ENCODE measurements around the gene PLAU. TPM values are rescaled to one million over a fixed set of nuclear protein-coding genes. Genes with fewer than 3 reads are reported as not detected.
"Not testable (repeated sequence)": the region's sequence is repeated elsewhere in the genome, so short reads cannot be mapped to it uniquely, and the experiment has no call there.

Gene PLAU
- total and polyA plus RNA-seq, 2 of the 4 experiments (the other 2 are of a cell fraction), result 123 to 283 TPM

DNA sequence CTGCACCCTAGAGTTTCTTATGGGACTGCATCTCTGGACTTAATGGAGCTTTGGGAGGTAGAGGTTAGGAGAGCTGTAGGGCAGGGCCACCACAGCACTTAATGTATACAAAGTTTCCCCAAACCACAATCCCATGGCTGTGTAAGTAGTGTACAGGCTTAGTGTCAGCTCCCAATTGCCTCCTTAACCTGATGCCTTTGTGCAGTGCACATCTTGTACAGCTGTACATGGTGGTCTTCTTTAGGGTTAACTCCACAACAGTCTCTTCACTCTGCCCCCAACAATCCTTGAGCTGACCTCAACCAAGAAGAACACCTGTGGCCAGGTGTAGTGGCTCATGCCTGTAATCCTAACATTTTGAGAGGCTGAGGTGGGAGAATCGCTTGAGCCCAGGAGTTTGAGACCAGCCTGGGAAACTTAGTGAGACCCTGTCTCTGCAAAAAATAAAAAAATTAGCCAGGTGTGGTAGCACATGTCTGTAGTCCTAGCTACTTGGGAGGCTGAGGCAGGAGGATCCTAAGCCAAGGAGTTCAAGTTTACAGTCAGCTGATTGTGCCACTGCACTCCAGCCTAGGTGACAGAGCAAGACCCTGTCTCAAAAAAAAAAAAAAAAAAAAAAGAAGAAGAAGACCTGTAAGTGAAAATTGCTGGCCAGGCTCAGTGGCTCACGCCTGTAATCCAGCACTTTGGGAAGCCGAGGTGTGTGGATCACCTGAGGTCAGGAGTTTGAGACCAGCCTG, 6.8 kb downstream of the PLAU start:
- Histone ChIP-seq H2BK120ac (ENCODE audit: low read depth, low read length) (no peak overlapping the region), H3K9me1 (ENCODE audit: insufficient read depth, low read length) (peaks cover 18% of the 10 kb centered on the region), H3K23ac (ENCODE audit: low read depth, low read length) (no peak overlapping the region), H3K27ac (ENCODE audit: insufficient read depth, low read length) (no peak overlapping the region), H4K8ac (ENCODE audit: low read depth in 2 of 2, low read length in 2 of 2) (no peak overlapping the region), H3K56ac (ENCODE audit: extremely low read depth, insufficient read depth, low read length) (no peak overlapping the region), H3K14ac (replicated peaks; ENCODE audit: low read depth, low read length) (no peak overlapping the region), H2AFZ (replicated peaks; ENCODE audit: low read length, poor library complexity) (no peak overlapping the region), H3K36me3 (ENCODE audit: control insufficient read depth, insufficient read depth, low read length) (peaks cover 46% of the 10 kb centered on the region), H3K79me1 (ENCODE audit: low read depth in 1 of 2, low read length in 2 of 2) (peaks cover 11 to 41% of the 10 kb centered on the region in 2 experiments), H2BK20ac (ENCODE audit: low read depth, low read length) (no peak overlapping the region), H4K20me1 (ENCODE audit: insufficient read depth, low read length) (peaks cover 52% of the 10 kb centered on the region), H3K9ac (ENCODE audit: low read depth, low read length) (no peak overlapping the region), H2AK9ac (replicated peaks; ENCODE audit: low read depth, low read length, poor library complexity) (no peak overlapping the region), H3K4me3 (ENCODE audit: insufficient read depth, low read depth, low read length) (no peak overlapping the region), H2BK15ac (ENCODE audit: low read depth, low read length) (no peak overlapping the region), H2AK5ac (ENCODE audit: low read depth, low read length) (no peak overlapping the region), H3K9me3 (ENCODE audit: control insufficient read depth, insufficient read depth, low read length) (no peaks in the 10 kb centered on the region), H4K91ac (ENCODE audit: insufficient read depth, low read depth, low read length) (no peak overlapping the region), H3K4ac (ENCODE audit: low read depth, low read length) (no peak overlapping the region), H3K27me3 (ENCODE audit: control insufficient read depth, insufficient read depth, low read length) (no peaks in the 10 kb centered on the region), H3K18ac (ENCODE audit: low read depth, low read length) (no peak overlapping the region), H2BK5ac (ENCODE audit: low read depth, low read length, poor library complexity, severe bottlenecking) (no peak overlapping the region), H3K4me1 (ENCODE audit: control insufficient read depth, insufficient read depth, low read length) (peaks cover 19% of the 10 kb centered on the region), H4K5ac (ENCODE audit: low read depth, low read length) (no peak overlapping the region), H3K4me2 (ENCODE audit: low read depth, low read length) (no peak overlapping the region)
- ChIA-PET POLR2A (ENCODE audit: unreplicated experiment) (interaction anchor here (0.6 to 1.9 kb wide), 6 partner anchors 17 to 134 kb away, joined by 3 to 16 read pairs (median 4); partner anchors contain the start of gene VCL), CTCF (interaction anchor here (1.1 kb wide), 2 partner anchors 22 to 154 kb away, joined by 3 to 4 read pairs; no protein-coding TSS in a partner anchor)
- DNase-seq (peak; percentile 68), ATAC-seq (ENCODE audit: low read depth) (peak; percentile 10)
- WGBS, 2 experiments (ENCODE audit: extremely low coverage in 2 of 2, insufficient read length in 1 of 2), result no CpG with 5 or more reads among the region's 3 CpGs
- BruUV-seq (replicated peaks), result no TSS peak
- in situ Hi-C loops (cut with MboI; ENCODE audit: low sequenced_read_pairs), result no loop called here
- TF ChIP-seq POLR2A (IDR thresholded peaks at IDR 0.05; ENCODE audit: low read depth, low read length) (peak; percentile 67), NFE2L2 (IDR thresholded peaks at IDR 0.05; ENCODE audit: low read depth, low read length) (no peak), RFX5 (IDR thresholded peaks at IDR 0.05; ENCODE audit: low read depth, low read length) (no peak)
- dilution Hi-C loops (cut with HindIII; ENCODE audit: low sequenced_read_pairs, unreplicated experiment), result no loop called here
- intact Hi-C loops (cut with micrococcal nuclease), result no loop called here

DNA sequence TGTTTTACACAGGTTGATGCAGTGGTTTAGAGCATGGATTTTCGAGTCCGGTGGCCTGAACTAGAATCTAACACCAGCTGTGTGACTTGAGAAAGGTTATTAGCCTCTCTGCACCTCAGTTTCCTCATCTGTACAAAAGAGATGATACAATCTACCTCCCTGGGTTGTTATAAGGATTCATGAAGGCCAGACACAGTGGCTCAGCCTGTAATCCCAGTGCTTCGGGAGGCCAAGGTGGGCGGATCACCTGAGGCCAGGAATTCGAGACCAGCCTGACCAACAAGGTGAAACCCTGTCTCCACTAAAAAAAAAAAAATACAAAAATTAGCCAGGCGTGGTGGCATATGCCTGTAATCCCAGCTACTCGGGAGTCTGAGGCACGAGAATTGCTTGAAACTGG, 8.5 kb downstream of the PLAU start:
- Histone ChIP-seq H2BK120ac (ENCODE audit: low read depth, low read length) (peak overlapping the region; percentile 37; the same call in 1 of the 2 replicates), H3K4me1 (ENCODE audit: control insufficient read depth, insufficient read depth, low read length) (peaks cover 14% of the 10 kb centered on the region), H4K20me1 (ENCODE audit: insufficient read depth, low read length) (peaks cover 34% of the 10 kb centered on the region), H3K27ac (ENCODE audit: insufficient read depth, low read length) (peak overlapping the region; percentile 46; the same call in 1 of the 2 replicates), H3K79me1 (ENCODE audit: low read depth in 1 of 2, low read length in 2 of 2) (peaks cover 3 to 23% of the 10 kb centered on the region in 2 experiments; a peak in 3 of 4 replicates), H3K36me3 (ENCODE audit: control insufficient read depth, insufficient read depth, low read length) (peaks cover 29% of the 10 kb centered on the region), H2AK5ac (ENCODE audit: low read depth, low read length) (peak overlapping the region; percentile 25; the same call in 1 of the 2 replicates), H3K4ac (ENCODE audit: low read depth, low read length) (0 out of 2 replicates have a peak overlapping the region, but pooled peaks have one; percentile 12)
- H4K5ac ChIP-seq (ENCODE audit: low read depth, low read length); H3K9me1 ChIP-seq (ENCODE audit: insufficient read depth, low read length); dilution Hi-C loops (cut with HindIII; ENCODE audit: low sequenced_read_pairs, unreplicated experiment); H2BK15ac ChIP-seq (ENCODE audit: low read depth, low read length); POLR2A ChIA-PET (ENCODE audit: unreplicated experiment); H3K9me3 ChIP-seq (ENCODE audit: control insufficient read depth, insufficient read depth, low read length); intact Hi-C loops (cut with micrococcal nuclease); H2BK5ac ChIP-seq (ENCODE audit: low read depth, low read length, poor library complexity, severe bottlenecking); H3K4me3 ChIP-seq (ENCODE audit: insufficient read depth, low read depth, low read length); H4K91ac ChIP-seq (ENCODE audit: insufficient read depth, low read depth, low read length); H3K4me2 ChIP-seq (ENCODE audit: low read depth, low read length); in situ Hi-C loops (cut with MboI; ENCODE audit: low sequenced_read_pairs); H2AFZ ChIP-seq (replicated peaks; ENCODE audit: low read length, poor library complexity); H3K56ac ChIP-seq (ENCODE audit: extremely low read depth, insufficient read depth, low read length); H3K18ac ChIP-seq (ENCODE audit: low read depth, low read length); BruUV-seq (replicated peaks); H3K23ac ChIP-seq (ENCODE audit: low read depth, low read length); H3K14ac ChIP-seq (replicated peaks; ENCODE audit: low read depth, low read length); H2BK20ac ChIP-seq (ENCODE audit: low read depth, low read length); ATAC-seq (ENCODE audit: low read depth); DNase-seq; H3K27me3 ChIP-seq (ENCODE audit: control insufficient read depth, insufficient read depth, low read length); H2AK9ac ChIP-seq (replicated peaks; ENCODE audit: low read depth, low read length, poor library complexity); H4K8ac ChIP-seq (ENCODE audit: low read depth in 2 of 2, low read length in 2 of 2); H3K9ac ChIP-seq (ENCODE audit: low read depth, low read length): not testable (repeated sequence)
- CTCF ChIA-PET, result interaction anchor here (0.9 to 1.2 kb wide), 2 partner anchors 15 to 18 kb away, joined by 3 to 4 read pairs; no protein-coding TSS in a partner anchor
- 90% methylated on average over 2 of the region's 8 CpGs; no CpG with 5 or more reads in 1 of the 2 experiments for WGBS, 2 experiments (ENCODE audit: extremely low coverage in 2 of 2, insufficient read length in 1 of 2)
